ENCODE results near the gene HSPB7. TPM values are rescaled to one million over a fixed set of nuclear protein-coding genes. Genes with fewer than 3 reads are reported as not detected.

Gene HSPB7
- total and polyA plus RNA-seq, 2 donors (not counting 3 experiments of a cell fraction or from before 2014, with no cell fraction given) = not detected

DNA sequence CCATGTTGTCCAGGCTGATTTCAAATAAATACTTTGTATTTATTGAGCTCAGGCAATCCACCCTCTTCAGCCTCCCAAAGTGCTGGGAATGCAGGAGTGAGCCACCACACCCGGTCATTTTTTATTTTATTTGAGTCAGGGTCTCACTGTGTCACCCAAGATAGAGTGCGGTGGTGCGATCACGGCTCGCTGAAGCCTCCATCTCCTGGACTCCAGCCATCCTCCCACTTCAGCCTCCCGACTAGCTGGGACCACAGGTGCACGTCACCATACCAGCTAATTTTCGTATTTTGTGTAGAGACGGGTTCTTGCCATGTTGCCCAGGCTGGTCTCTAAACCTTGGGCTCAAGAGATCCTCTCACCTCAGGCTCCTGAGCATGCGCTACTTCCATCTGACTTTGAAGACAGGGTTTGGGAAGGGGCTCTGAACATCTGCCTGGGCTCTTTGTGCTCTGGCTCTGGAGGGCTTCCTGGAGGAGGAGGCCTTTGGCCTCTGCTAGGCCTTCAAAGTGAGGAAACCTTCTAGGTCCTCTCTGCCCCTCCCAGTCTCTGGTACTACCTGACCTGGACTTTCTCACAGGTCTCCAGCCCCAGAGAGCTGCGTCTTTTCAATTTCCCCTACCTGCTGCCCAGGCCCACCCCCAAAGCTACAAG, 5.8 kb downstream of the HSPB7 start:
- intact Hi-C loops (cut with micrococcal nuclease) = no loop called here
- H3K9ac ChIP-seq (replicated peaks; ENCODE audit: extremely low read depth, insufficient read depth, low read length) = no peak overlapping the region
- ChIA-PET CTCF (interaction anchor here (0.8 to 3.2 kb wide), 2 partner anchors 44 to 61 kb away, joined by 4 to 19 read pairs; partner anchors contain the start of gene FAM131C), POLR2A (no interaction called here)
- no peaks in the 10 kb centered on the region for H3K27me3 ChIP-seq (ENCODE audit: control insufficient read depth in 2 of 2, insufficient read depth in 2 of 2, low read length in 2 of 2)
- no peaks in the 10 kb centered on the region for H3K79me2 ChIP-seq (ENCODE audit: control insufficient read depth, insufficient read depth, low read length)
- no peaks in the 10 kb centered on the region for H3K9me1 ChIP-seq (replicated peaks; ENCODE audit: control insufficient read depth, extremely low read depth, insufficient read depth, low read length)
- H3K27ac ChIP-seq (ENCODE audit: insufficient read depth, low read depth, low read length) = no peak overlapping the region
- TF ChIP-seq JUN (IDR thresholded peaks at IDR 0.05; ENCODE audit: borderline replicate concordance, insufficient read depth, insufficient read length, low read depth) = no peak
- TF ChIP-seq POLR2A (IDR thresholded peaks at IDR 0.05; ENCODE audit: low read depth, low read length) = no peak
- TF ChIP-seq, protein P1, sequence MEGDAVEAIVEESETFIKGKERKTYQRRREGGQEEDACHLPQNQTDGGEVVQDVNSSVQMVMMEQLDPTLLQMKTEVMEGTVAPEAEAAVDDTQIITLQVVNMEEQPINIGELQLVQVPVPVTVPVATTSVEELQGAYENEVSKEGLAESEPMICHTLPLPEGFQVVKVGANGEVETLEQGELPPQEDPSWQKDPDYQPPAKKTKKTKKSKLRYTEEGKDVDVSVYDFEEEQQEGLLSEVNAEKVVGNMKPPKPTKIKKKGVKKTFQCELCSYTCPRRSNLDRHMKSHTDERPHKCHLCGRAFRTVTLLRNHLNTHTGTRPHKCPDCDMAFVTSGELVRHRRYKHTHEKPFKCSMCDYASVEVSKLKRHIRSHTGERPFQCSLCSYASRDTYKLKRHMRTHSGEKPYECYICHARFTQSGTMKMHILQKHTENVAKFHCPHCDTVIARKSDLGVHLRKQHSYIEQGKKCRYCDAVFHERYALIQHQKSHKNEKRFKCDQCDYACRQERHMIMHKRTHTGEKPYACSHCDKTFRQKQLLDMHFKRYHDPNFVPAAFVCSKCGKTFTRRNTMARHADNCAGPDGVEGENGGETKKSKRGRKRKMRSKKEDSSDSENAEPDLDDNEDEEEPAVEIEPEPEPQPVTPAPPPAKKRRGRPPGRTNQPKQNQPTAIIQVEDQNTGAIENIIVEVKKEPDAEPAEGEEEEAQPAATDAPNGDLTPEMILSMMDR (IDR thresholded peaks at IDR 0.05; ENCODE audit: extremely low read depth in 1 of 2, insufficient read depth in 1 of 2, low read depth in 1 of 2, low read length in 2 of 2) = no peak
- no peak for TF ChIP-seq EZH2 (IDR thresholded peaks at IDR 0.05; ENCODE audit: borderline replicate concordance, low read depth, low read length, severe bottlenecking)
- no peak for TF ChIP-seq MAX (IDR thresholded peaks at IDR 0.05; ENCODE audit: insufficient read depth, insufficient read length)
- no peak for TF ChIP-seq MYC (IDR thresholded peaks at IDR 0.05; ENCODE audit: low read depth, low read length)
- TF ChIP-seq GATA2 (IDR thresholded peaks at IDR 0.05; ENCODE audit: insufficient read depth, insufficient read length, low read depth, low read length) = no peak
- no peak for TF ChIP-seq POLR2AphosphoS5 (IDR thresholded peaks at IDR 0.05; ENCODE audit: insufficient read depth, low read depth, low read length)
- no peak for TF ChIP-seq FOS (IDR thresholded peaks at IDR 0.05; ENCODE audit: borderline replicate concordance, insufficient read depth, low read length)
- H3K4me1 ChIP-seq (ENCODE audit: control insufficient read depth, extremely low read depth, insufficient read depth, low read length) = peaks cover 4% of the 10 kb centered on the region
- no peak overlapping the region for H3K4me2 ChIP-seq (ENCODE audit: insufficient read depth, low read length)
- H3K4me3 ChIP-seq (replicated peaks in 1 of 3; ENCODE audit: insufficient read depth in 1 of 3, low read depth in 1 of 3, low read length in 3 of 3) = no peak overlapping the region
- dilution Hi-C loops (cut with MboI; ENCODE audit: extremely low pct_ligation_motif_present, low sequenced_read_pairs) = no loop called here
- H2AFZ ChIP-seq (ENCODE audit: low read depth, low read length) = no peak overlapping the region
- FAIRE-seq (no peak), DNase-seq (ENCODE audit: low read depth, low spot score) (no peak)
- no peaks in the 10 kb centered on the region for H4K20me1 ChIP-seq (replicated peaks; ENCODE audit: control insufficient read depth, extremely low read depth, insufficient read depth, low read length)
- no peaks in the 10 kb centered on the region for H3K36me3 ChIP-seq (ENCODE audit: control insufficient read depth in 2 of 2, extremely low read depth in 1 of 2, insufficient read depth in 2 of 2, low read length in 2 of 2)
- BruUV-seq (replicated peaks) = no TSS peak
- H3K9me3 ChIP-seq (replicated peaks; ENCODE audit: control insufficient read depth, insufficient read depth, low read length) = no peaks in the 10 kb centered on the region

All from endothelial cell of umbilical vein (primary cell).